ENCODE data around the gene WWC1. TPM values are rescaled to one million over a fixed set of nuclear protein-coding genes. Genes with fewer than 3 reads are reported as not detected.

WWC1 gene
- total and polyA plus RNA-seq, 9 of the 15 experiments (the other 6 are each of a cell fraction or from before 2014, with no cell fraction given): under 0.01 to 0.54 (median 0.42) TPM; not detected in 6

DNA sequence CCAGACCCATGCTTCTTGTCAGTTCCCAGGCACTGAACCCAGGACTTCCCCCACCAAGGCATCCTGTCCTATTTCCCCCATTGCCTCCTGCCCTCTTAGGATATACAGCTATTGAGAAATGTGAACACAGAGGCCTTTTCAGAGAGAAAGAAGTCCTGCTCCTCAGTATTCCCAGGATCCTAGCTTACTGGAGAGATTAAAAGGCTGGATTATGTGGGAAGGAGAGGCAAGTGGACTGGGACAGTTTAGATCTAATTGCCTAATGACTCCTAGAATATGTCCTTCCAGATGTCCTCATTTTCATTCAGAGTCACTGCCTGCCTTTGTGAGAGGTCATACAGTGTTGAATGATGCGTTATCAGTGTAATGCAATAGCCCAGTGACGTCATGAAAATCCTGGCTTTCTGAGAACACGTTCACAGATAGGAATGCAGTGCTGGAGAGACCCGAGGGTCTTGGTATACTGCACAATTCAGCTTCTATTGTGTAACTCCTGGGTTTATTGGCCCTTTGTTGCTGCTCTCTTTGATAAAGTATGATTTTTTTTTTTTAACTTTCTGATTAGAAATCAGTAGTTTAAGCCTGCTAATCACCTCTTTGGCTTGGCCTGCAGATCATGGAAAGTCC, 26.2 kb downstream of the WWC1 start (continued):
- TF ChIP-seq ZNF217 (CRISPR knock-in tag; IDR thresholded peaks at IDR 0.05) (no peak), POLR2AphosphoS2 (IDR thresholded peaks at IDR 0.05; ENCODE audit: low read length) (no peak), CCNT2 (IDR thresholded peaks at IDR 0.05; ENCODE audit: borderline replicate concordance, extremely low read depth, insufficient read length, low read depth, low read length) (no peak), MTA3 (IDR thresholded peaks at IDR 0.05; ENCODE audit: borderline replicate concordance) (peak; percentile 66; the same call in 1 of the 2 replicates), POLR2A (conservative IDR thresholded peaks at IDR 0.05) (no peak), FOXP1 (CRISPR knock-in tag; IDR thresholded peaks at IDR 0.05) (no peak), EP400 (IDR thresholded peaks at IDR 0.05) (no peak), ESRRA (IDR thresholded peaks at IDR 0.05; ENCODE audit: borderline replicate concordance, low read depth) (peak; percentile 82), TRIM24 (IDR thresholded peaks at IDR 0.05) (no peak), CHD7 (IDR thresholded peaks at IDR 0.05; ENCODE audit: low read depth, low read length) (no peak), TEAD1 (CRISPR knock-in tag; IDR thresholded peaks at IDR 0.05) (peak in 1 of 2 experiments; percentile 72; a peak in 1 of 4 replicates), ZNF75A (CRISPR knock-in tag; IDR thresholded peaks at IDR 0.05) (no peak), FOXK2 (conservative IDR thresholded peaks at IDR 0.05 in 1 of 2, IDR thresholded peaks at IDR 0.05 in 1 of 2; ENCODE audit: low read depth in 2 of 2) (no peak), E2F3 (CRISPR knock-in tag; IDR thresholded peaks at IDR 0.05) (no peak), MYC (IDR thresholded peaks at IDR 0.05; ENCODE audit: low read depth, low read length) (no peak), MYC (CRISPR knock-in tag; IDR thresholded peaks at IDR 0.05; ENCODE audit: borderline replicate concordance, low read depth) (no peak), SMAD3 (CRISPR knock-in tag; conservative IDR thresholded peaks at IDR 0.05) (no peak)
- TF ChIP-seq, protein P1, sequence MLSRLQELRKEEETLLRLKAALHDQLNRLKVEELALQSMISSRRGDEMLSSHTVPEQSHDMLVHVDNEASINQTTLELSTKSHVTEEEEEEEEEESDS (CRISPR knock-in tag; IDR thresholded peaks at IDR 0.05): no peak
- TF ChIP-seq, protein P2, sequence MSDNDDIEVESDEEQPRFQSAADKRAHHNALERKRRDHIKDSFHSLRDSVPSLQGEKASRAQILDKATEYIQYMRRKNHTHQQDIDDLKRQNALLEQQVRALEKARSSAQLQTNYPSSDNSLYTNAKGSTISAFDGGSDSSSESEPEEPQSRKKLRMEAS (CRISPR knock-in tag; IDR thresholded peaks at IDR 0.05): no peak

All from K562 (cell line).